Dedifferentiated amniotic fluid mesenchymal stem cell (primary cell): ENCODE measurements around the gene SORT1.
A peak's percentile ranks its signal among the peaks of the same experiment; 100 is the strongest.
"Not testable (repeated sequence)": the region's sequence is repeated elsewhere in the genome, so short reads cannot be mapped to it uniquely, and the experiment has no call there.

Source experiments
- DNase-seq: peaks from one replicate; pipeline ENCODE4 v3.0.0-alpha.2; 2016; ENCODE audit errors: extremely low spot score

SORT1 gene

DNA sequence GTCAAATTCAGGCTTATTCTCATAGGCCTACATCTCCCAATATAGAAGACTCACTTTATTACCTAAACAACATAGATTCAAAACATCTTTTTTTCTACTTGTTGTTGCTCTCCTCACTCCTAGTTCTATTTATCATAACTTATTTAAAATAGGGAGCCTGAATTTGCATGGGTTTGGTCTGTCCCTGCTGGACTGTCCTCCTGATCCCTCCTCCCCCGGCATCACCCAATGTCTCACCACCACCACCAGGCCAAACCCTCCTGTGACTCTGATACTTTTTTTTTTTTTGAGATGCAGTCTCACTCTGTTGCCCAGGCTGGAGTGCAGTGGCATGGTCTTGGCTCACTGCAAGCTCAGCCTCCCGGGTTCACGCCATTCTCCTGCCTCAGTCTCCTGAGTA, 59.1 kb downstream of the SORT1 start:
- DNase-seq: no peak

DNA sequence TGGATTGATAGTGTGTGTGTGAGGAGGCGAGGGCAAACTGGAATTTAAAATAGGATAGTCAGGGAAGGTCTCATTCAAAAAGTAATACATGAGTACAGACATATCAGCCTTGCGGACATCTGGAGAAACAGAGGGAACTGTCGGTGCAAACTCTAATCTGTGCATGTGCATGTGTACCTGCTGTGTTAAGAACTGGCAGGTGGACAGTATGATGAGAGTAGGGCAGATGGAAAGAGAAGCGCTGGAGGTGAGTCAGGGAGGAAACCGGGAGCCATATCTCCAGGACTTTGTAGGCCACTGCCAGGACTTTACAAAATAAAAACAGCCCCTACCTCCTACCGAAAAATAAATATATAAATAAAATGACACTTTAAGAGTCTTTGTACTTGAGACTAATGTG, 59.6 kb downstream of the SORT1 start:
- no peak for DNase-seq

DNA sequence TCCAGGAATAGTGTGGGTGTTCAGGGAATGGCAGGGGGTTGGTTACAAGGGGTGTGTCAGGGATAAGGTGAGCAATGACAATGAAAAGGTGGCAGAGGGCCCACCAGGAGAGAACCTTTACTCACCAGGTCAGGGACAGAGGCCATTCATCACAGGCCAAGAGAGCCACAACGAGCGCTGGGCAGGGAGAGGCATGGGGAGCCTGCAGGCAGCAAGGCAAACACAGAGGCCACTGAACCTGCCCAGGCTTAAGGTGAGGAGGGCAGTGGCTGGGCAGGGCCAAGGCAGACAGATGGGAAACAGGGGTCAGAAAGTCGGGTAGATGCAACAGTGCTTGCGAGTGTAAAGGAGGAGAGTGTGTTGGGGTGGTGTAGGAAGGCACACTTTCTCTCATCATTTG, 62.6 kb downstream of the SORT1 start:
- DNase-seq: no peak

DNA sequence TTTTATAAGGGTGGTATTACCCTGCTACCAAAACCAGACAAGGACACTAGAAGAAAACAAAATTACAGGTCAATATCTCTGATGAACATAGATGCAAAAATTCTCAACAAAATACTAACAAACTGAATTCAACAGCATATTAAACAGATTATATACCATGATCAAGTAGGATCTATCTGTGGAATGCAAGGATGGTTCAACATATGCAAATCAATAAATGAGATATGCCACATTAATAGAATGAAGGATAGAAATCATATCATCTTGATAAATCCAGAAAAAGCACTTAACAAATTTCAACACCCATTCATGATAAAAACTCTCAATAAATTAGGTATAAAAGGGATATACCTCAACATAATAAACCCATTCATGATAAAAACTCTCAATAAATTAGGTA, 66.6 kb downstream of the SORT1 start:
- no peak for DNase-seq

DNA sequence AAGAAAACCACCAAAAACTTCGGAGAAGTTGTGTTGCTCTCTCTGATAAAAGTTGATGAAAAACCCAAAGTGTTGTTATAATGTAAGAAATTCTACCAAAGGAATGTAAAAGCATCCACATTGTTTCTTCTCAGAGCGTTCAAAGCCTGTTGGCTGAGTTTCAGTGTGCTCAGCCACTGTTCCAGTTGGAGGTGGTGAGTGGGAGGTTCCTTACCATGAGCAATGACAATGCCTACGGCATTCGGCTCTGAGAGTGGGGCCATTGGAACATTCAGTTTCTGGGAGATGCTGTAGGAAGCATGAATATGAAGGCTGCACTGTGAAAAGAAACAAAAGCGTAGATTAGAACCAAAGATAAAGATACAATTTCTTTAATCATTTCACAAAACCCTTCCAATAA, 70.4 kb downstream of the SORT1 start:
- DNase-seq: no peak

DNA sequence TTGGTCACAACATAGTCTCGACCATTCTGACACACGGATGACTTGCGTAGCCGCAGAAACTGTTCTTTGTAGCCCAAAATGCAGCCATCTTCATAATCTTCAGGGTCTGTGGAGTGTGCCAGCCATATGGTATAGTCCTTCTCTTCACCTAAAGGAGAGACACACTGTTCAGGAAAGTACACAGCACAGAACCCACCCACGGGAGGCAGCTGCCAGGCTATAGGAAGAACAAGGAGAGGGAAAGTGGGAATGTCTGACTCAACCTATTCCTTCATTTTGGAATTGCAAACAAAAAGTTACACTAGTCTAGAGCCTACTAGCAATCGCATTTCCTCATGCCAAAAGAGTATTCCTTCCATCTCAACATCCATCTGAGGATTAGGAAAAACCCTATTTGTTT, 74.7 kb downstream of the SORT1 start:
- DNase-seq: no peak

DNA sequence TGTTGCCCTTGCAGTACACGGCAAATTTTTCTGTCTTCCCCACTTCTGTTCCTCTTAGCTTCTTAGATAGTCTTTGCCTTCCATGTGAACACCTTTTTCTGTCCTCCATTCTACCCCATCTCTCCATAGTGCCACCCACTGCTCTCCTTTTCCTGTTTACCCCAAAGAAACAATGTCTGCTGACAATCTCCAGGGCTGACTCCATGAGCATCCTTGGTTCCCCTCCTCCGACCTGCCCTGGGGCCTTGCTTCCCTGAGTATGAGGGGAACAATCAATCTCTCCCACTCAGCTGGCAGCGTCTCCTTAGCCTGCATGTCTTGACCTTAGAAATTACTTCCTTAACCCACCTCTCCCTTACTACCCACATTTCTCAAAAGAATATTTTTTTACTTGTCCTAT, 78.6 kb downstream of the SORT1 start:
- no peak for DNase-seq

DNA sequence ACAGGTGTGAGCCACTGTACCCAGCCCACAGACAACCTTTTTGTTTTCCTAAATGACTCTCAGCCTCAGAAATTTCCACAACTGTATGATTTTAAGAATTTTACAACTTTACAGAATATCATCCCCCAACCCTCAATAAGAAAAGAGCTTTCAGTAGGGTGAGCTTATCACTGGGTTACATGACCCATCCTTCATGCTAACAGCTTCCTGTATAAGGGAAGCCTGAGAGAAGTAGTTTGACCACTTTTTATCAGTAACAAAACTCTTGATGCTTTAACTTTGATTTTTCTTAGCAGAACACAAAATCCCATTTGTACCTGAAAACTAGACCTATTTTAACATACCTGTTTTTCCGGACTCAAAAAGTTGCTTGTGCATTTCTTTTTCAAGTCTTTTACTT, 81.2 kb downstream of the SORT1 start:
- no peak for DNase-seq

DNA sequence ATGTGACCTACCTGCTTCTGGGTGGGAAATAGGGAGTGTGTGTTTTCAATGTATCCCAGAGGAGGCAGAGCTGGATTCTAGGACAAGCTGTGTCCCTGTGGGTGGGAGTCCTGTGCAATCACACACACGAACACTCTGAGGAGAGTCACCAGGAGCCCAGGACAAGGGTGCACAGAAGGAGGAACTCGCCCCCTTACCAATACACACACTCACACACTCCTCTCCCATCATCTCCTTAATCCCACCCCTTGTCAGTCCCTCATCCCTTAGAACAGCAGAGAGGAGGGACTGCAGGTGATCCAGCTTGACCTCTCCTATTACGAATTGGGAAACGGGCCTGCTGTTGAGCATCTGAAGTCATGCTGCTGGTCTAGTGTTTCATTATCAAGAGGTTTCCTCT, 82.4 kb downstream of the SORT1 start:
- DNase-seq: no peak

DNA sequence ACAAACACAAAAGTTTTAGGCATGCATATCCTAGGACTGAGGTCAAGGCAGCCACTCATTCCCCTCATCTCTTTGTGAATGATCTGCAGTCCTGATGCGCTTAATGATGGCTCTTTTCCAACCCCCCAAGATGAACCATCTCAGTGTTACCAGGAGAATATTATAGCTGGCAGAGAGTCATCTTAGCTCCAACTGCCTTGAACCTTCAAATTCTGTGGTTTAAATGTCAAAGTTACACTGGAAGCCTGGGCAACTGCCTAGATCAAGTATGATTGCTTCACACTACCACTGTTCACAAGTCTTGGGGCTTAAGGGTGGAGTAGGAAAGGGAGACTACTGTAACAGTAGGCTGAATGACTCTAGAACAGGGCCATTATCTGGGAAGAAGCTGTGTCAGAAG, 82.9 kb downstream of the SORT1 start:
- no peak for DNase-seq

DNA sequence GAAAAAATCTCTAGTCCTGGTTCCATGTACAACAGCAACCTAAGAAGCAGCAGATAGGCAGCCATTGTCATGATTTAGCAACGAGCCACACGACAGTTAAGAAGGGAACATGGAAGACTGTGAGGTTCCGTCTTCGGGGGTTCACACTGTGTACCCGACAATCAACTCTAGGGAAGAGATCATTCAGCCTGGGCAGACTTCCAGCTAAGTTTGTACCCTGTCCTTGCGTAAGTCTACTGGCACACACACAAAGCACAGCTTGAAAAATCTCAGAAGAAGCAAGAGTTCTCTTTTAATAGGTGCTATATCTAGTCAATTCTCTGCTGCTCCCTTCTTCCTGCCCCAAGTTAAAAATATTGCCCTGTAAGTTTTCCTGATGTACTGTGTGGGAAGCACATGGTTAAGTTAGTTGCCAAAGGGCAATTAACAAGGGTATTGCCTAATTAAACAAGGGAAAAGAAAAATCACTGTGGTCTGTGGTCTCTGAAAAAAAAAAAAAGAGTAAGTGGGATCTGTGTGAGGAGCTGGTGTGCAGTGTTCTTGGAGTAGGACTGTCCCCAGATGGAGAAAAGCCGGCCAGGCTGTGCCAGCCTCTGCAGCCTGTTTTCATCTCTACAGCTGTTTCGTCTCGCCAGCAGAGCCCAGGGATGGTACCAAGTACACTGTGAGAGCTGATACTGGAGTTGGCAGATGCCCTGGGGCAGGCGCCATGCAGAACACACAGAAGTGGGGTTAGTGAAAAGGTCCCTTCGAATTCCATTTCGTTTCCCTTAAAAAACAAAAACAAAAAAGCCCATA, 84.5 kb downstream of the SORT1 start:
- DNase-seq: no peak

DNA sequence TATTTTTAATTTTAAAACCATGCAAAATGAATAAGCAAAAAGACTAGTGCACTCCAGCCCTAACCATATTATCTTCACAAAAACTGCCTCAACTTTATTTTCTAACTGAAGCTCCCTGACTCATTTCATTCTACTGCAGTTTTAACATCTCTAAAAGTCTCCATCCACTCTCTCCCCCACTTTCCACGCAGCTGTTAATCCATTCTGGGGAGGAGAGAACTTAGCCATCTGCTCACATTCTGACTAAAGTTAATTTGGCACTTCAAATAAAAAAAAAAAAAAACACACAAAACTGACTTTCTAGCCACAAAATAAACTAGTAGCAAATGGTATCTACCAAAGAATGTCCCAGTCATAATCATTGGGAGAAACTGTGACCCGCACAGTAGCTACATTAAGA, 85.5 kb downstream of the SORT1 start:
- DNase-seq: no peak

DNA sequence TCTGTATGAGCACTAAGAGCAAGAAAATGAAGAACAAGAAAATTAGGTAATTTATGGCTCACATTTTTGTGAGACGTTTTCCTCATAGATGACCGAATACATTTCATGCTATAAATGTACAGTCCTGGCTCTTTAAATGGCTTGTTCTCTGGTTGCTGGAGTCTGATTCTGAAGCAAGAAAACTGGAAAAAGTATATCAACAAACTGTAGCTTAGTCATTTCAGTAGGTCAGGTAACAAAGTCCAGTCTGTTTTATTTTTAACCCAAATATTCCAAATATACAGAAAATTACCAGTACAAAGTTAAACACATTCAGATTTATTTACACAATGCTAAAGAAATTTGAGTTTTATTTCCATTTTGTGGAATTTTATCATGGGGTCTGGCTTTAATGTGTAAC, 88.4 kb downstream of the SORT1 start:
- no peak for DNase-seq

DNA sequence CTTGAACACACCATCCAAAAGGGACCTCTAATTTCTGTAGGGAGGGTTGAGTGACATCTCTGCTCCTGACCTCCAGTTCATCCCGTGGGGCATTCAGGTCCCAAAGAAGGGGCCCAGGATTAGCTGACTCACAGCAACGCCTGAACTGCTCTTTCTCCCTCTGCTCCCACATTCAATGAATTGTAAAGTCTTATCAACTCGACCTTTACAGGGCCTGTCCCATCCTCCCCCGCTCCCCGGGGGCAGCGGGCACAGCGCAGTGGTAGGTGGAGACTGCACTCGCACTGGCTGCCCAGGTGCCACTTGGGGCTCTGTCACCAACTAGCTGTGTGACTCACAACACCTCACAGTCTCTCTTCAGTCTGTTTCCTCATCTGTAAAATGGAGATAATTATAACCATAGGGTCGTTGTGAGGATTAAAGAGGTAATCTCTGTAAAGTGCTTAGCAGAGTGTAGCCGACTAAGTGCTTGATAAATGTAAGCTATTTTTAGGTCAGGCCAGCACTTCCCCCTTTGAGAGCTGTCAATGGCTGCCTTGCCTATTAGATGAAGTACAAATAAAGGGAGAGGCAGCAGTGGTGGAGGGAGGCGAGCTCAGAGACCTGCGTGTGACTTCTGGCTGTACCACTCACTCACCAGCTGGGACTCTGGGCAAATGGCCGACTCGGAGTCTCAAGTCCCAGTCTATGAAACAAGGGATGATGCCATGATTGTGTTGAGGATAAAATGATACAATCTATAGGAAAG, 90.3 kb downstream of the SORT1 start:
- DNase-seq: no peak

DNA sequence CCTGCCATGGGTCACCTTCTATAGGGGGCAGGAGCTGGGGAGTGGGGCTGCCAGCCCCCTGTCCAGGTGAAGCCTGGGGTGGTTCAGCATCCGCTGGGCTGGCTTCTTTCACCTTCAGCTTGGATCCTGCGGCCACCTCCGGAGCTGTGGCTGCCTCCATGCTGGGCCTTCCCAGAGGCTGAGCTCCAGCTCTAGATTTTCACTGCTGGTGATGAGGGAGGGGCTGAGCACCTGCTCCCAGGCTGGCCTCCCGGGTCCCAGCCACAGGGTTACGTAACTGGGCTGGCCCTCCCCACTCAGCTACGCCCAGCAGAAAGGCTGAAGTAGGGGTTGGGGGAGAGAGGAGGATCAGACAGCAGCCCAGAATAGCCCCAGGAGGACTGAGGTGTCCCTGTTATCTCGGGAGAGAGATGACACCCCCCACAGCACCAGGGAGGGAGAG, 90.9 kb downstream of the SORT1 start, which contains the start of gene MYBPHL:
MYBPHL (minus strand) TSS at position 180 of the 442 bp plus-strand sequence; CDS start at position 160, 20 bp downstream.
- DNase-seq: no peak

DNA sequence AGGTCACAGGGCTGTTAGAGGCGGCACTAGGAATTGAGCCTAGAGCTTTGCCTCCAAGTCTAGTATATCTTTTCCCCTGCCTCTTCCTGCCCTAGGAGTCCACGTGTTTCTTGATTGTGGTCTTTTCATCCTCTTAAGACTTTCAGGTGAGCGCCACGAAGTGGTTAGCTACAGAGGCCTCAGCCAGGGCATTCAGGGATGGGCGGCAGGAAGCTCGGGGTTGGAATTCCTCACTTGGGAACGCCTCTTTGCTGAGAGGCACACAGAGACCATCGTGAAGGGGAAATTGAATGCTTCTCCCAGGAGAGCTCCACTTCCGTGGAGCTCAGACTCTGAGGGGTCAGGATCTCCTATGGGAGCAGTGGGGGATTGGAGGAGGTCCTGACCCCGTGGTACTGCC, 91.7 kb downstream of the SORT1 start:
- DNase-seq: not testable (repeated sequence)

DNA sequence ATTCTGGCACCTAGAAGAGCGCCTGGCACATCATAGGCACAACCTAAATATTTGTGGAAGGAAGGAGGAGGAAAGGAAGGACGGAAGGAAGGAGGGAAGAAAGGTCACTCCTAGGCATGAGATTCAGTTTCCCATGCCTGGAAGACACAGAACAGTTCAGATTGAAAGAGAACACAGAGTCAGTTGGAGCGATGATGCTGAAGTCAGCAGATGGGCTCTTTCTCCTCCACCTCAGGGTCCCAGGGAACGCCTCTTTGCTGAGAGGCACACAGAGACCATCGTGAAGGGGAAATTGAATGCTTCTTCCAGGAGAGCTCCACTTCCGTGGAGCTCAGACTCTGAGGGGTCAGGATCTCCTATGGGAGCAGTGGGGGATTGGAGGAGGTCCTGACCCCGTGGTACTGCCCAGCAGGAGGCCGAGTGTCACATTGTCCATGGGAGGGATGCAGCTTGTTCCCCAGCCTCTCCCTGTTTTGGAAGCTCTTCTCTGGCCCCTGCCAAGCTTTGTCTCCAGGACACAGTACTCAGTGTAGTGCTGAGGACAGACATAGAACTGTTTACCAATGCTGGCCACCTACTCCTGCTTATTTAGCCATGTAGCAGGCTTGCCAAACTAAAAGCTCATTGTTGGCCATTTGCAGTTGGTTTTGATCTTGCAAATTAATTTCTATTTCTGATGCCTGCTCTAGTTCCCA, 93.3 kb downstream of the SORT1 start:
- no peak for DNase-seq

DNA sequence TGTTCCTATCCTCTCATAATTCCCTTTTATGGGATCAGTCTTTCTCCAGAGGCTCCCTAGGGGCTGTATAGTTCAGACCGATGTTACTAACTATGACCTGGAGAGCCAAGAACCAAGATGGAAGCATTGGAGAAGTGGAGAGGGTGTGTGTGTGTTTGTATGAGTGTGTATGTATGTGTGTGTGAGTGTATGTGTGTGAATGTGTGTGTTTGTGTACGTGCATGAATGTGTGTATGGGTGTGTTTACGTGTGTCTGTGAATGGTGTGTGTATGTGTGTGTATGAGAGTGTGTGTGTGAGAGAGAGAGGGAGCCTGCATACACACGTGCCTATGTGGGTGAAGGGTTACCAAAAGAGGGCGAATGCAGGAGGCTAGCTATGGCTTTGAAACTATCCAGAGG, 95.8 kb downstream of the SORT1 start:
- DNase-seq: no peak

DNA sequence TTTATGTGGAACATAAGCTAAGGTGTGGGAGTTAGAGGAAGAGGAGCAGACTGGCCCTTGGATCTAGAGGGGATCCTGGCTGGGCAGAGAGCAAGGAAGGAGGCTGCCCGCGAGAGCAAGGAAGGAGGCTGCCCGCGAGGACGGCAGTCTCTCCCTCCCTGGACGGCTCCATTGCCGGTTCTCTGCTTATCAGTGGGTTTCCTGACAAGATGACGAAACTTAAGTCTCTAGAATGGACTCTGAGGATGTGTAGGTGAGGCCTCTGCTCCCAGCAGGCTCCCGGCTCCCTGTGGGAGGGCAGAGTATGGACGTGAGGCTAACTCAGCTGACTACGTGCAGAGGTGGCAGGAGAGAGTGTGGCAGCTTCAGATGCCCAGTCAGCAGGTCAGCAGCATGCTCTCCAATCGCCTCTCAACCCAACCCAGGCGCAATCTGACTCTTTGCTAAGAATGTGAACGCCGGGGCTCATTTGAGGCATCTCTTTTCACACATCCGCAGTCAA, 97.0 kb downstream of the SORT1 start:
- DNase-seq: no peak

DNA sequence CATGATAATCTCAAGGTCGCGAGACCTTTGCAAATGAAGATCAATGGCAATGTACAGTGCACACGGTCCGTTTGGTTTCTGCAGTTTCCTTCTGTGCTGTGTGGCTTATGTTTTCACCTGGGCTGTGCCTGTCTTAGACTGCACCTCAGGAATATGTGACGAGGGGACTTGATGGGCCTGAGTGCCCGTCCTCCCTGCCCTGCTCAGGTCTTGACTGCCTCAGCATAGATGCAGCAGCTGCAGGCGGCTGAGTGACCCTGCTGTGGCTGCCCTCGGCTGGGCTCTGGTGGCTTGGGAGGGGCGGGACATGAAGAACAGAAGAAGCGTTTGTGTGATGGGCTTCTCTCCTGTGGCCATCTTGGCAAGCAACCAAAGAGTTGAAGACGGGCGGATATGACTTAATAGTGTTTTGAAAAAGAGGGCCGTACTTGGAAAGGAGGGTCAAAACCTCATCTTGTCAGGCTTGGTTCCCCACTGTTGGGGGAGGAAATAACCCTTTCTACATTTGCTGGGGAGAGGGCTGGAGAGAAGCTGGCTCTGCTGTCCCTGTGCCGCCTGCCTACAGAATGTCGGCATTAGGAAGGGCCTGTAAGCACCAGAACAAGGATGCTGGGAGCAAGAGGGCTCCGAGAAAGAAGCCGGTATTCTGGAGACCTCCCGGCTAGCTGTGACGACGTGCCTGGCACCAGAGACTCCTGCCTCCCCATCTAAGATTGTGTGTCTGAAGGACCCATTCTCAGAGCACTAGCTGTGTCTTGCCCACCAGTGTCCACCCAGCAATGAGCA, 98.0 kb downstream of the SORT1 start:
- DNase-seq: no peak

DNA sequence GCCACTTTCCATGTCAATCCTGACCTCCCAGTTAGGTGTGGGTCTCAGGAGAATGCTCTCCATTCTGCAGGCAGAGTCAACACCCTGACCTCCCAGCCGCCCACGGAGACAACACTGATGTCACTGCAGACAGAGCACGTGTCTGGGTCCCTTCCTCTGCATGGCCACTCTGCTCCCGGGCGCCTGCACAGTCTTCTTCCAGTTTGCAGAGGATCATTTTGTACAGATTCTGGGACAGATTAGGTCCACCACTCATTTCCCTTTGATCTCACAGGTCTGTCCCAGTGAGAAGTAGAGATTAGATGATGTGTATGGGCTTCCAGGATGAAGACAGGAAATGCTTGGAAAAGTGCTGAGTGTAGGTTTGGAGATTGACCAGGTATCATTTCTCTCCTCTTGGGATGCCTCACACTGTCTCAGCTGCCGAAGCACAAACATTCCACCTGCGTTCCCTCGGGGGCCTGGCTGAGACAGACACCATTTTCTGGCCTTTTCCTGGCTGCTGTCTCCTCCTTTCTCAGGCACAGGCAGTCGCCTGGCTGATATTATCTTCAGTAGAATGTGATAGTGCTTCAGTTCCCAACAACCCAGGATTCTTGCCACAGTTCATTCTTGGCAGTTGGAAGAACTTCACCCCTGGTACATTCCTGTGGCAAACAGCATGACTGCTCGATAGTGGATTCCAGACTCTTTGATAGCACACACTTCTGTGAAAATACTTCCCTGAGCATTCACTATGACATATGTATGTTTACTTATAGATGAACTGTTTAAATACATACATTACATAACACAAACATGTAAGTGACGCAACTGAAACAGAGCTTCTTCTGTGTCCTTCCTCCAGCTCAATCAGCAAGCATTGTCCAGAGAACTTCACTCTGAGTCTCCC, 98.8 kb downstream of the SORT1 start:
- peak; percentile 43 for DNase-seq
